ENCODE measurements around the gene GLYATL2. TPM values are rescaled to one million over a fixed set of nuclear protein-coding genes. Genes with fewer than 3 reads are reported as not detected.

Gene GLYATL2
- polyA plus RNA-seq, 2 of the 4 experiments (the other 2 are of a cell fraction), result 0.05 to 0.08 TPM

- FAIRE-seq, result no peak
- CTCF ChIA-PET, result interaction anchor here (2.0 kb wide), 1 partner anchor 8 kb away, joined by 5 read pairs; no protein-coding TSS in a partner anchor
- Histone ChIP-seq H3K27ac (no peak overlapping the region), H3K4me3 (no peak overlapping the region), H3K4me2 (0 out of 3 replicates have a peak overlapping the region, but pooled peaks have one; percentile 5), H3K9me3 (no peaks in the 10 kb centered on the region), H3K4me1 (no peaks in the 10 kb centered on the region)
- no peak for DNase-seq (ENCODE audit: low read depth in 1 of 2, low spot score in 1 of 2)
- 13% methylated on average over 6 of the region's 6 CpGs for WGBS (ENCODE audit: missing lambda C conversion rate)
- POLR2A ChIA-PET, result no interaction called here
- ATAC-seq, result no peak
- TF ChIP-seq ZFP36 (IDR thresholded peaks at IDR 0.05; ENCODE audit: borderline replicate concordance, partially characterized antibody) (no peak), SMC3 (IDR thresholded peaks at IDR 0.05) (no peak)
Measured at GRCh38 chr11:58796333-58796732, 48.2 kb downstream of the GLYATL2 start.

- TF ChIP-seq ELK1 (IDR thresholded peaks at IDR 0.05; ENCODE audit: low read depth, low read length), result no peak
- TF ChIP-seq RAD21 (conservative IDR thresholded peaks at IDR 0.05 in 1 of 2, IDR thresholded peaks at IDR 0.05 in 1 of 2), result peak; percentile 46 to 72; a peak in 4 of 5 replicates
- TF ChIP-seq HES2 (IDR thresholded peaks at IDR 0.05), result no peak
- TF ChIP-seq ZC3H11A (IDR thresholded peaks at IDR 0.05), result no peak
- no peak for TF ChIP-seq HOXB5 (CRISPR knock-in tag; IDR thresholded peaks at IDR 0.05)
- no peak for TF ChIP-seq KDM5A (IDR thresholded peaks at IDR 0.05)
- TF ChIP-seq CHD4 (IDR thresholded peaks at IDR 0.05; ENCODE audit: borderline replicate concordance), result no peak
- no peak for TF ChIP-seq PBX3 (IDR thresholded peaks at IDR 0.05)
- TF ChIP-seq POLR2AphosphoS2 (conservative IDR thresholded peaks at IDR 0.05; ENCODE audit: low read length), result no peak
- TF ChIP-seq USF2 (IDR thresholded peaks at IDR 0.05), result no peak
- TF ChIP-seq CTCF (IDR thresholded peaks at IDR 0.05), result peak; percentile 53
- no peak for TF ChIP-seq RARB (CRISPR knock-in tag; IDR thresholded peaks at IDR 0.05)
- TF ChIP-seq CEBPB (IDR thresholded peaks at IDR 0.05), result no peak
- TF ChIP-seq ZFP36 (IDR thresholded peaks at IDR 0.05; ENCODE audit: borderline replicate concordance, partially characterized antibody), result no peak
- TF ChIP-seq HDAC2 (IDR thresholded peaks at IDR 0.05), result no peak
- H3K9me3 ChIP-seq, result no peaks in the 10 kb centered on the region
- no peaks in the 10 kb centered on the region for H3K4me1 ChIP-seq
- H3K4me2 ChIP-seq, result no peak overlapping the region
- H3K4me3 ChIP-seq, result no peak overlapping the region
- DNase-seq (ENCODE audit: low read depth in 1 of 2, low spot score in 1 of 2), result peak; percentile 6 to 42
- 3% methylated on average over 3 of the region's 4 CpGs for WGBS (ENCODE audit: missing lambda C conversion rate)
- POLR2A ChIA-PET, result no interaction called here
- CTCF ChIA-PET, result interaction anchor here (0.6 to 3.1 kb wide), 9 partner anchors 9 to 355 kb away, joined by 3 to 14 read pairs (median 5); no protein-coding TSS in a partner anchor
- peak; percentile 64 to 91; a peak in 4 of 6 replicates for ATAC-seq
- H3K27ac ChIP-seq, result no peak overlapping the region
- no peak for FAIRE-seq
Measured at GRCh38 chr11:58788355-58789023, 56.0 kb downstream of the GLYATL2 start.

- POLR2A ChIA-PET, result no interaction called here
- no peak for DNase-seq (ENCODE audit: low read depth in 1 of 2, low spot score in 1 of 2)
- Histone ChIP-seq H3K27ac (no peak overlapping the region), H3K4me3 (no peak overlapping the region), H3K9me3 (no peaks in the 10 kb centered on the region), H3K4me1 (no peaks in the 10 kb centered on the region), H3K4me2 (no peak overlapping the region)
- peak in 1 of 2 experiments; percentile 24; a peak in 1 of 6 replicates for ATAC-seq
- CTCF ChIA-PET, result interaction anchor here (0.6 to 3.1 kb wide), 7 partner anchors 9 to 356 kb away, joined by 3 to 14 read pairs (median 5); no protein-coding TSS in a partner anchor
- FAIRE-seq, result no peak
- no peak for TF ChIP-seq SMC3 (IDR thresholded peaks at IDR 0.05)
- no peak for TF ChIP-seq KDM1A (IDR thresholded peaks at IDR 0.05; ENCODE audit: low read depth)
- TF ChIP-seq RARB (CRISPR knock-in tag; IDR thresholded peaks at IDR 0.05), result no peak
- TF ChIP-seq EHF (CRISPR knock-in tag; IDR thresholded peaks at IDR 0.05), result no peak
- no peak for TF ChIP-seq BHLHE40 (IDR thresholded peaks at IDR 0.05; ENCODE audit: low read depth, low read length)
- no peak for TF ChIP-seq BCL3 (IDR thresholded peaks at IDR 0.05)
- no peak for TF ChIP-seq EP300 (IDR thresholded peaks at IDR 0.05)
- no peak for TF ChIP-seq JUN (IDR thresholded peaks at IDR 0.05)
- no peak for TF ChIP-seq GATA3 (IDR thresholded peaks at IDR 0.05; ENCODE audit: borderline replicate concordance)
- TF ChIP-seq CHD2 (IDR thresholded peaks at IDR 0.05; ENCODE audit: low read length, partially characterized antibody), result no peak
- TF ChIP-seq E2F6 (IDR thresholded peaks at IDR 0.05; ENCODE audit: borderline replicate concordance, low read depth), result no peak
Measured at GRCh38 chr11:58787903-58788302, 56.6 kb downstream of the GLYATL2 start.

Measured in A549 (cell line).